ENCODE measurements around the gene MYO1E. TPM values are rescaled to one million over a fixed set of nuclear protein-coding genes. Genes with fewer than 3 reads are reported as not detected.
A peak's percentile ranks its signal among the peaks of the same experiment; 100 is the strongest.

MYO1E gene
- polyA plus RNA-seq (2012; ENCODE audit: low read depth, missing spikeins) = 94.9 TPM

DNA sequence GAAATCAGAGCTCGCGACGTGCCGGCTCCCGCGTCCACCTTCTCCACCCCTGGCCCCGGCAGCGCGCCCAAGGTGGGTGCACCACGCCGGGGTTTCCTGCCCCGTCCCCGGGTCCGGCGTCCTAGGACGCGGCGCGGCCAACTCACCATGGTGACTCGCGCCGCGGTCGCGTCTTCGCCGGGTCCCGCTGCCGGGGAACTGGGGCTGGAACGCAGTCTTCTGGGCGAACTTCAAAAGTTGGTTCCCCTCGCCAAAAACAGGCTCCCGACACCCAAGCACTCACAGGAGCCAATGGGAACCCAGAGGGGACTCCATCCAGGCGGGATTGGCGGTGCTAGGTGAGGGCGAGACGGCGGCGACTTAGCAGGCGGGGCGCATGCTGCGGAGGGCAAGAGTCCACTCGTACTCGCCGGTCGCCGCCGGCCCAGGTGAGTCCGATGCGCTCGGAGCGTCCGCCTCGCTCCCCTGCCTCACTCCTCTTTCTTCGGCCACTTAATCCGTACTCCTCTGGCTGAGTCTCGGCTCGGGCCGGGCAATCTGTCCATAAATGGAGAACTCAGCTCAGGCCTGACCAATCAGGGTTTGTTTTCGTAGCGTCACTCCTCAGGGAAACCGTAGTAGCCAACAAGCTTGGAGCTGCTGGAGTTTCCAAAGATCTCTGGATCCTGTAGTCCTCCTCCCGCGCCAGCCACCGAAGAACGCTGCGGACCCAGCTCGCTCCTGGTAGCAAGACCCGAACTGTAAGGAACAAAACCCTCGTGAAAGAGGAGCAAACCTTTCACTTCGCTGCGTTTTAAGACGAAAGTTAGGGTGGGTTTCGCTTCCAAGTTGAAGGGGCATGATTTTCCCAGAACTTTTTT lies at the start of gene MYO1E:
MYO1E (minus strand) TSS at position 520 of the 860 bp plus-strand sequence; CDS start at position 149, 371 bp downstream.
- FAIRE-seq = peak; percentile 82
- peak; percentile 43 for DNase-seq (ENCODE audit: insufficient read length, low spot score)
- TF ChIP-seq POLR2AphosphoS5 (IDR thresholded peaks at IDR 0.05; ENCODE audit: low read depth, low read length) (peak; percentile 95), TAF1 (IDR thresholded peaks at IDR 0.05; ENCODE audit: low read depth, low read length) (peak; percentile 63; the same call in 1 of the 2 replicates), SPI1 (IDR thresholded peaks at IDR 0.05; ENCODE audit: low read depth, low read length) (no peak), PAX5 (IDR thresholded peaks at IDR 0.05; ENCODE audit: insufficient read depth, low read length, severe bottlenecking) (no peak), POLR2A (IDR thresholded peaks at IDR 0.05; ENCODE audit: low read depth, low read length) (peak; percentile 90), POU2F2 (IDR thresholded peaks at IDR 0.05; ENCODE audit: low read depth, low read length) (peak; percentile 54; the same call in 1 of the 2 replicates)

DNA sequence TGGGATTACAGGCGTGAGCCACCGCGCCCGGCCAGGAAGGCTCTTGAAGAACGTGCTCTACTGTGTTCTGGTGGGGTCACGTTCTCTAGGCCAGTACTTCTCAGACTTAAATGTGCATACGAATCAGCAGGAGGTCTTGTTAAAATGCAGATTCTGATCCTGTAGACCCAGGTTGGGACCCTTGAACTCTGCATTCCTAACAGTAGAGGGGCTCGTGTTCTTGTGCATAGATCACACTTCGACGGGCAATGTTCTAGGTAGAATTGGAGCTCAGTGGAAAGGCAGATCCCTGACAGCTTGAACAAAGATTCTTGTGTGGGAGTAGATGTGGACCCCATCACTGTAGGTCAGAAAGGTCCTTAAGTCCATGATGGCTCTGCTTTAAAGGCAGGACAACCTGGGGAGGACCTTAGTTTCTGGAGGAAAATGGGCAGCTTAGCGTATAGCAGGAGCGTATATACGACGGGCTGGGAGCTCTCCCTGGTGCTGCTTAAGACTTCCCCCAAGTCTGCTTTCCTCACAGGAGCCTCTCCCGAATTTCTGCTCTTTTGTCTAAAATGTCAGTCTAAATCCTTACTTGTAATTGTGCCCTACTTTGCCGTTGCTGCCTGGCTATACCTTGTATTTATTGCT lies 48.4 kb upstream of the MYO1E start:
- FAIRE-seq = peak; percentile 23
- TF ChIP-seq TAF1 (IDR thresholded peaks at IDR 0.05; ENCODE audit: low read depth, low read length) (no peak), POU2F2 (IDR thresholded peaks at IDR 0.05; ENCODE audit: low read depth, low read length) (no peak), POLR2AphosphoS5 (IDR thresholded peaks at IDR 0.05; ENCODE audit: low read depth, low read length) (no peak), POLR2A (IDR thresholded peaks at IDR 0.05; ENCODE audit: low read depth, low read length) (no peak), PAX5 (IDR thresholded peaks at IDR 0.05; ENCODE audit: insufficient read depth, low read length, severe bottlenecking) (no peak), SPI1 (IDR thresholded peaks at IDR 0.05; ENCODE audit: low read depth, low read length) (no peak)
- DNase-seq (ENCODE audit: insufficient read length, low spot score) = no peak

DNA sequence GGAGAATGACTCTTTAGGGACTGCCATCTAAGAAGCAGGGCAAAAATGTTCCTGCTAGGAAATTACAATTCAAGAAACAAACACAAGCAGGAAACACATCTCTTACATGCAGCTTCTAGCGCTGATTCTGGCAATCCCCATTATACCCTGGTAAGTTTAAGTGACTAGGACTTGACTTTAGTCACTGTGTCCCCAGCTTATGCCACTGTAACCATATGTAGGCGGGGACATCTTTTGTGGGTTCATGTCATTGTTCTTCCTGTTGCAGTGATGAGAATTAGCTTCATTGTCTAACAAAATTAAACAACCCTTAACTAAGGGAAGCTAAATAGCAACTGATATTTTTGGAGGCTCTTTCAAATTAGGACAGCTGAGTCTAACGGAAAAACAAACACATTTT lies 47.4 kb upstream of the MYO1E start:
- TF ChIP-seq TAF1 (IDR thresholded peaks at IDR 0.05; ENCODE audit: low read depth, low read length) = no peak
- TF ChIP-seq SPI1 (IDR thresholded peaks at IDR 0.05; ENCODE audit: low read depth, low read length) = no peak
- no peak for TF ChIP-seq POLR2A (IDR thresholded peaks at IDR 0.05; ENCODE audit: low read depth, low read length)
- TF ChIP-seq PAX5 (IDR thresholded peaks at IDR 0.05; ENCODE audit: insufficient read depth, low read length, severe bottlenecking) = no peak
- no peak for TF ChIP-seq POU2F2 (IDR thresholded peaks at IDR 0.05; ENCODE audit: low read depth, low read length)
- TF ChIP-seq POLR2AphosphoS5 (IDR thresholded peaks at IDR 0.05; ENCODE audit: low read depth, low read length) = no peak
- FAIRE-seq (peak; percentile 86), DNase-seq (ENCODE audit: insufficient read length, low spot score) (no peak)

DNA sequence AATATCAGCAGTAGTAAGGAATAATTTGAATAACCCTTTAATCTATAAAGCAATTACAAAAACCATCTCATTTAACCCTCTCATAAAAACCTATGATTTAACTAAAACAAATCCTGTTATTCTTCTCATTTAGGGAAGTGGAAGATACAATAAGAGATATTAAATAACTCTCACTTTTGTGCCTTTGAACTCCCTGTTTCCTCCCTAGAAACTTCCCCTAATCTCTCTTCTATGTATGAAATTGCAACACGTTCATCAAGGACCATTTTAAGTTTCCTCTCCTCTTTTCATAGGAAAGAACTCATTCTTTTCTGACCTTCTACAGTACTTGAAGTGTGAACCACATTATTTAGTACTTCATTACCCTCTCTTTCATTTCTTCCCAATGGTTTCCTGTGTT lies 46.5 kb upstream of the MYO1E start:
- TF ChIP-seq POLR2AphosphoS5 (IDR thresholded peaks at IDR 0.05; ENCODE audit: low read depth, low read length) = no peak
- no peak for TF ChIP-seq POU2F2 (IDR thresholded peaks at IDR 0.05; ENCODE audit: low read depth, low read length)
- TF ChIP-seq SPI1 (IDR thresholded peaks at IDR 0.05; ENCODE audit: low read depth, low read length) = peak; percentile 19; the same call in 1 of the 2 replicates
- no peak for TF ChIP-seq TAF1 (IDR thresholded peaks at IDR 0.05; ENCODE audit: low read depth, low read length)
- TF ChIP-seq POLR2A (IDR thresholded peaks at IDR 0.05; ENCODE audit: low read depth, low read length) = no peak
- DNase-seq (ENCODE audit: insufficient read length, low spot score) = no peak
- no peak for FAIRE-seq

DNA sequence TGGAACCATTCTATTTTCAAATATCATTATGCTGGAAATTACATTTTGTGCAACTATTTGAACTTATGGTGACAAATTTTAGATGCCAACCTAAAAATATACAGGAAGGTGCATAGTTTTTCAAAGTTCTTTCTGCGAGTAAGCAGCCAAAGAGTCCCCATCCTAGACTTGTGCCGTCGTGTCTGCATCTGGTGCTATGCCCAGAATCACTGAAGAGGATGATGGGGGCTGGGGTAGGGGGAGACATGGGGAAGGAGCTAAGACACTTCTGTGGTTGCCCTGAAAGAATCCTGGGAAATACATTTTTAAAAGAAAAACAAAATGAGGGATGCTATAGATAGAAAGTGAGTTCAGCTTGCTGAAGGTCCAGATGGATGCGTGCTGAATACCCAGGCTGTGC lies 44.1 kb upstream of the MYO1E start:
- FAIRE-seq = no peak

DNA sequence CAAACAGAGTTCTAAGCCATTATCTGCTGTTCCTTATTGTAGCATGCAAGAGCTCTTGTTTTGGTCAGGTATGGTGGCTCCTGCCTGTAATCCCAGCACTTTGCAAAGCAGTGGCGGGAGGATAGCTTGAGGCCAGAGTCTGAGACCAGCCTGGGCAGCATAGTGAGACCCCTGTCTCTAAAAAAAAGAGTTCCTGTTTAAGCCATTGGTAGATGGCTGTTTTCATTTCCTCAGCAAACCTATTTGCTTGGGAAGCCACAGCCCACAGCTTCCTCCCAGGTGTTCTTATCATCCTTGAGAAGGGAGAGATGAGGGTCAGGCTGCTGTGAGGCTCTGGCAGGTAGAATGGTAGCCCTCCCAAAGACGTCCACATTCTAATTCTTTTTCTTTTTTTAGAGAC lies 40.9 kb upstream of the MYO1E start:
- no peak for FAIRE-seq
- TF ChIP-seq TAF1 (IDR thresholded peaks at IDR 0.05; ENCODE audit: low read depth, low read length) (no peak), SPI1 (IDR thresholded peaks at IDR 0.05; ENCODE audit: low read depth, low read length) (peak; percentile 53; the same call in 1 of the 2 replicates)

More for the DNA sequence above, 44.1 kb upstream of the MYO1E start:
- DNase-seq (ENCODE audit: insufficient read length, low spot score) = no peak
- TF ChIP-seq TAF1 (IDR thresholded peaks at IDR 0.05; ENCODE audit: low read depth, low read length) = no peak
- no peak for TF ChIP-seq POLR2A (IDR thresholded peaks at IDR 0.05; ENCODE audit: low read depth, low read length)
- no peak for TF ChIP-seq SPI1 (IDR thresholded peaks at IDR 0.05; ENCODE audit: low read depth, low read length)
- no peak for TF ChIP-seq POLR2AphosphoS5 (IDR thresholded peaks at IDR 0.05; ENCODE audit: low read depth, low read length)
- TF ChIP-seq PAX5 (IDR thresholded peaks at IDR 0.05; ENCODE audit: insufficient read depth, low read length, severe bottlenecking) = no peak

DNA sequence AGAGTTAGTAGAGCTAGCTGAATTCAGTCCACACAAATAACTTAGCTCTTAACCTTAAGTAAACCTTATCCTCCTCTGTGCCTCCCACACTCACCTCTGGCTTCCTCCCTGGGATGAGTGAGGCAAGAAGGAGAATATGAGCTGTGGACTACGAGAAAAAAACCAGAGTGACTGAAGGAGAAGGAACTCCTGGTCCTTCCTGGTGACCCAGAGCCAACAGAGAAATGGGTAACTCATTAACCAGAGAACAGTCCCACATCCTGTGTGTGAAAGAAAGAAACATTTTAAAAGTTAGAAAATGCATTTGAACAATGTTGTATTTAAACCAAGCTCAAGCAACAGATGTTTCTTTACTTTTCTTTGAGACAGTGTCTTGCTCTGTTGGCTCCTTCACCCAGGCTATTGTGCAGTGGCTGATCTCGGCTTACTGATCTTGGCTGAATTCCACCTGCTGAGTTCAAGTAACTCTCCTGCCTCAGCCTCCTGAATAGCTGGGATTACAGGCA lies 37.8 kb upstream of the MYO1E start:
- FAIRE-seq = peak; percentile 45
- TF ChIP-seq POLR2AphosphoS5 (IDR thresholded peaks at IDR 0.05; ENCODE audit: low read depth, low read length) (no peak), PAX5 (IDR thresholded peaks at IDR 0.05; ENCODE audit: insufficient read depth, low read length, severe bottlenecking) (no peak), TAF1 (IDR thresholded peaks at IDR 0.05; ENCODE audit: low read depth, low read length) (no peak), SPI1 (IDR thresholded peaks at IDR 0.05; ENCODE audit: low read depth, low read length) (0 out of 2 replicates have a peak, but pooled peaks have one; percentile 0), POLR2A (IDR thresholded peaks at IDR 0.05; ENCODE audit: low read depth, low read length) (no peak), POU2F2 (IDR thresholded peaks at IDR 0.05; ENCODE audit: low read depth, low read length) (no peak)
- DNase-seq (ENCODE audit: insufficient read length, low spot score) = no peak

More for the DNA sequence above, 40.9 kb upstream of the MYO1E start:
- no peak for DNase-seq (ENCODE audit: insufficient read length, low spot score)

DNA sequence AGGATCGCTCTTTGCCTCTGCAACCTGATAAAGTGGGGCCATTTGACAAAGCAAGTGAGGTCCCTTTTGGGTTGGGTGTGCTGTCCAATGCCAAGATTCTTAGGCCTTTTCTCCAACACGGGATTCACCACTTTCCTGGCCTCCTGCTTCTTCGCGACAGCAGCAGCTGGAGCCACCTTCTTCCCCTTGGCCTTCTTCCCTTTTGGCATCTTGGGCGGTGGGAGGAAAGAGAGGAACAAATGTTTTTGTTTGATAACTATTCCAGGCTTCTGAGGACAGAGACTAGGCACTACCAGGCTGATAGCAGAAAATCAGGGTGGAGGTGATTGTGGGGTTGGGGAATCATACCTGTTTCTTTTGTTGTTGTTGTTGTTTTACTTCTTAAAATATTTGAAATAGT lies 35.3 kb upstream of the MYO1E start:
- DNase-seq (ENCODE audit: insufficient read length, low spot score) (no peak), FAIRE-seq (no peak)
- no peak for TF ChIP-seq POLR2A (IDR thresholded peaks at IDR 0.05; ENCODE audit: low read depth, low read length)
- TF ChIP-seq PAX5 (IDR thresholded peaks at IDR 0.05; ENCODE audit: insufficient read depth, low read length, severe bottlenecking) = no peak
- TF ChIP-seq POLR2AphosphoS5 (IDR thresholded peaks at IDR 0.05; ENCODE audit: low read depth, low read length) = no peak
- no peak for TF ChIP-seq TAF1 (IDR thresholded peaks at IDR 0.05; ENCODE audit: low read depth, low read length)
- TF ChIP-seq SPI1 (IDR thresholded peaks at IDR 0.05; ENCODE audit: low read depth, low read length) = no peak
- TF ChIP-seq POU2F2 (IDR thresholded peaks at IDR 0.05; ENCODE audit: low read depth, low read length) = no peak

DNA sequence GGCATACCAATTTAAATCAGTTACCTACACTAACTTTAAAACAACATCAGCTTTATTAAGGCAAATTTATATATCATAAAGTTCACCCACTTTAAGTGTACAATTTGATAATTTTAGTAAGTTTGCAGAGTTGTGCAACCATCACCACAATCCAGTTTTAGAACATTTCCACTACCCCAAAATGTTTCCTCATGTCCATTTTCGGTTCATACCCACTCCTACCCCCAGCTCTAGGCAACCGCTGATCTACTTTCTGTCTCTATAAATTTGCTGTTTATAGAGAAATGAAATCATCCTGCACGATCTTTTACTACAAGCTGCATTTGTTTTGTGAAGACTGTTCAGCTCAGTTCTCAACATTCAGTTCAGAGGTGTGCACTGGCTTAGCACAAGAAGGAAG lies 33.8 kb upstream of the MYO1E start:
- DNase-seq (ENCODE audit: insufficient read length, low spot score) (no peak), FAIRE-seq (no peak)
- TF ChIP-seq PAX5 (IDR thresholded peaks at IDR 0.05; ENCODE audit: insufficient read depth, low read length, severe bottlenecking) = no peak
